ENCODE results near the gene TCF15.

DNA sequence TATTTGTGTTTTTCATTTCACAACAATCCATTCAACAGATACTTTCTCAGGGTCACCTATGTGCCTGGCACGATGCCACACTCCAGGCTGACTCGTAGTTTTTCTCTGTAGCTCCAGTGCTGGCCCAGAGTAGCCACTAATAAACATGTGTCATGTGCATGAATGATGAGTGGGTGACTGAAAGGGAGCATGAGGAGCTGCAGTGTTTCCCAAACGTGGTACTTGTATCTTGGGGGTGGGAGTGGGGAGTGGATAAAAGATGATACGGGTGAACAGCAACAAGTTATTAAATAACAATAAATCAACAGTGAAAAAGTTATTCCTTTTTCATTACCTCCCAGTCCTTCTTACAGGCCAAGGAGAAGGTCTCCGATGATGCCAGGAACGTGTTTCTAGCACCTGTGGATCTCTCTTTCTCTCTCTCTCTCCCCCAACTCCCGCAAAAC, 25.8 kb upstream of the TCF15 start:
- TF ChIP-seq, protein P1, sequence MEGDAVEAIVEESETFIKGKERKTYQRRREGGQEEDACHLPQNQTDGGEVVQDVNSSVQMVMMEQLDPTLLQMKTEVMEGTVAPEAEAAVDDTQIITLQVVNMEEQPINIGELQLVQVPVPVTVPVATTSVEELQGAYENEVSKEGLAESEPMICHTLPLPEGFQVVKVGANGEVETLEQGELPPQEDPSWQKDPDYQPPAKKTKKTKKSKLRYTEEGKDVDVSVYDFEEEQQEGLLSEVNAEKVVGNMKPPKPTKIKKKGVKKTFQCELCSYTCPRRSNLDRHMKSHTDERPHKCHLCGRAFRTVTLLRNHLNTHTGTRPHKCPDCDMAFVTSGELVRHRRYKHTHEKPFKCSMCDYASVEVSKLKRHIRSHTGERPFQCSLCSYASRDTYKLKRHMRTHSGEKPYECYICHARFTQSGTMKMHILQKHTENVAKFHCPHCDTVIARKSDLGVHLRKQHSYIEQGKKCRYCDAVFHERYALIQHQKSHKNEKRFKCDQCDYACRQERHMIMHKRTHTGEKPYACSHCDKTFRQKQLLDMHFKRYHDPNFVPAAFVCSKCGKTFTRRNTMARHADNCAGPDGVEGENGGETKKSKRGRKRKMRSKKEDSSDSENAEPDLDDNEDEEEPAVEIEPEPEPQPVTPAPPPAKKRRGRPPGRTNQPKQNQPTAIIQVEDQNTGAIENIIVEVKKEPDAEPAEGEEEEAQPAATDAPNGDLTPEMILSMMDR (IDR thresholded peaks at IDR 0.05), result no peak
- TF ChIP-seq POLR2A (IDR thresholded peaks at IDR 0.05), result no peak
